Osteoblast (primary cell): ENCODE data around the gene AADACL3. TPM values are rescaled to one million over a fixed set of nuclear protein-coding genes. Genes with fewer than 3 reads are reported as not detected.

Source experiments
- DNase-seq: peaks from one replicate; pipeline ENCODE4 v3.0.0; 2011; ENCODE audit warnings: low spot score, mixed read lengths; ENCODE audit not compliant: insufficient read length; ENCODE audit errors: missing footprints
- H2AFZ ChIP-seq: 2 replicates; pipeline ENCODE4 v1.6.0; 2011; ENCODE audit warnings: mild to moderate bottlenecking, low read length
- H3K27ac ChIP-seq: 2 replicates; pipeline ENCODE4 v1.5.1; 2011; ENCODE audit warnings: mild to moderate bottlenecking, low read depth, low read length, moderate library complexity
- H3K27me3 ChIP-seq: 2 replicates; pipeline ENCODE4 v1.6.0; 2012; ENCODE audit warnings: mild to moderate bottlenecking, control low read depth, inconsistent platforms, low read length, moderate library complexity; ENCODE audit not compliant: insufficient read depth
- H3K36me3 ChIP-seq: 2 replicates; pipeline ENCODE4 v1.5.1; 2011; ENCODE audit warnings: mild to moderate bottlenecking, low read length, control low read depth, moderate library complexity; ENCODE audit not compliant: insufficient read depth
- H3K4me1 ChIP-seq: 2 replicates; pipeline ENCODE4 v1.5.1; 2011; ENCODE audit warnings: mild to moderate bottlenecking, low read length, control low read depth, moderate library complexity; ENCODE audit not compliant: insufficient read depth
- H3K4me2 ChIP-seq: 2 replicates; pipeline ENCODE4 v1.6.0; 2011; ENCODE audit warnings: mild to moderate bottlenecking, low read length; ENCODE audit not compliant: insufficient read depth
- H3K4me3 ChIP-seq: fragments of 200-600 bp; sonication (generic); 3 replicates; pipeline ENCODE4 v1.5.1; 2012; ENCODE audit warnings: mild to moderate bottlenecking, low read length, inconsistent platforms; ENCODE audit not compliant: insufficient read depth
- H3K79me2 ChIP-seq: 2 replicates; pipeline ENCODE4 v1.6.0; 2012; ENCODE audit warnings: mild to moderate bottlenecking, low read length, control low read depth, inconsistent platforms; ENCODE audit not compliant: insufficient read depth
- H3K9me3 ChIP-seq: 2 replicates; pipeline ENCODE4 v1.5.1; 2011; ENCODE audit warnings: low read depth, low read length, control low read depth
- H4K20me1 ChIP-seq: 2 replicates; pipeline ENCODE4 v1.6.0; 2012; ENCODE audit warnings: mild to moderate bottlenecking, low read length, control low read depth; ENCODE audit not compliant: insufficient read depth
- CTCF ChIP-seq: IDR thresholded peaks from 2 replicates; pipeline ENCODE4 v1.5.1; 2011; ENCODE audit warnings: mild to moderate bottlenecking, low read depth, low read length, moderate library complexity; ENCODE audit errors: extremely low read depth
- total RNA-seq: library from RNA; depleted of rRNA; stranded (reverse); fragments of >200 nt; gene quantifications from 2 replicates; pipeline ENCODE4 v1.2.3, GENCODE V29; 2012

Gene AADACL3
- total RNA-seq, 1 donor, result not detected

- DNase-seq, result no peak
- H4K20me1 ChIP-seq, result no peaks in the 10 kb centered on the region
- no peak overlapping the region for H3K4me3 ChIP-seq
- no peaks in the 10 kb centered on the region for H3K79me2 ChIP-seq
- H3K4me1 ChIP-seq, result no peaks in the 10 kb centered on the region
- H3K27me3 ChIP-seq, result no peaks in the 10 kb centered on the region
- H2AFZ ChIP-seq, result no peak overlapping the region
- H3K36me3 ChIP-seq, result no peaks in the 10 kb centered on the region
- H3K4me2 ChIP-seq, result no peak overlapping the region
- no peaks in the 10 kb centered on the region for H3K9me3 ChIP-seq
- no peak for TF ChIP-seq CTCF
- no peak overlapping the region for H3K27ac ChIP-seq
Measured at GRCh38 chr1:12756273-12756672, 40.4 kb downstream of the AADACL3 start.

- Histone ChIP-seq H3K27ac (no peak overlapping the region), H2AFZ (no peak overlapping the region), H3K36me3 (no peaks in the 10 kb centered on the region), H3K27me3 (no peaks in the 10 kb centered on the region), H3K79me2 (no peaks in the 10 kb centered on the region), H3K4me2 (no peak overlapping the region), H3K4me1 (no peaks in the 10 kb centered on the region), H3K9me3 (no peaks in the 10 kb centered on the region), H4K20me1 (no peaks in the 10 kb centered on the region), H3K4me3 (no peak overlapping the region)
- no peak for TF ChIP-seq CTCF
- DNase-seq, result no peak
Measured at GRCh38 chr1:12756768-12757413, 41.0 kb downstream of the AADACL3 start.

- no peak overlapping the region for H3K4me2 ChIP-seq
- TF ChIP-seq CTCF, result no peak
- no peak overlapping the region for H3K4me3 ChIP-seq
Measured at GRCh38 chr1:12757836-12758235, 41.9 kb downstream of the AADACL3 start.

GRCh38 chr1:12760256-12760795, 44.4 kb downstream of the AADACL3 start:
- no peak overlapping the region for H3K4me2 ChIP-seq
- TF ChIP-seq CTCF, result no peak
- H3K9me3 ChIP-seq, result no peaks in the 10 kb centered on the region
- H3K27me3 ChIP-seq, result no peaks in the 10 kb centered on the region
- H2AFZ ChIP-seq, result no peak overlapping the region
- no peak for DNase-seq
- no peaks in the 10 kb centered on the region for H3K79me2 ChIP-seq
- H3K4me1 ChIP-seq, result no peaks in the 10 kb centered on the region
- H3K4me3 ChIP-seq, result no peak overlapping the region
- no peak overlapping the region for H3K27ac ChIP-seq
- H3K36me3 ChIP-seq, result no peaks in the 10 kb centered on the region
- no peaks in the 10 kb centered on the region for H4K20me1 ChIP-seq

More at GRCh38 chr1:12757836-12758235, 41.9 kb downstream of the AADACL3 start:
- Histone ChIP-seq H4K20me1 (no peaks in the 10 kb centered on the region), H3K79me2 (no peaks in the 10 kb centered on the region), H2AFZ (no peak overlapping the region), H3K9me3 (no peaks in the 10 kb centered on the region), H3K27me3 (no peaks in the 10 kb centered on the region), H3K36me3 (no peaks in the 10 kb centered on the region), H3K27ac (no peak overlapping the region), H3K4me1 (no peaks in the 10 kb centered on the region)
- no peak for DNase-seq
